ENCODE measurements around the gene SYNJ2. TPM values are rescaled to one million over a fixed set of nuclear protein-coding genes. Genes with fewer than 3 reads are reported as not detected.

The SYNJ2 gene
- total RNA-seq, 1 donor from 2014 or later = 14.2 TPM

GRCh38 chr6:158118886-158119285, 137.2 kb downstream of the SYNJ2 start:
- no peak for DNase-seq (ENCODE audit: low read depth)

GRCh38 chr6:158121335-158121734, 139.7 kb downstream of the SYNJ2 start:
- peak; percentile 49 for DNase-seq (ENCODE audit: low read depth)

GRCh38 chr6:158122048-158122447, 140.4 kb downstream of the SYNJ2 start:
- no peak for DNase-seq (ENCODE audit: low read depth)

GRCh38 chr6:158124288-158124687, 142.6 kb downstream of the SYNJ2 start:
- DNase-seq (ENCODE audit: low read depth) = no peak

GRCh38 chr6:158125271-158125670, 143.6 kb downstream of the SYNJ2 start:
- DNase-seq (ENCODE audit: low read depth) = no peak

GRCh38 chr6:158131926-158132325, 150.3 kb downstream of the SYNJ2 start:
- no peak for DNase-seq (ENCODE audit: low read depth)

GRCh38 chr6:158142789-158143188, 161.1 kb downstream of the SYNJ2 start:
- DNase-seq (ENCODE audit: low read depth) = peak; percentile 14

- DNase-seq (ENCODE audit: low read depth) = peak; percentile 8
Measured at GRCh38 chr6:158143700-158144099, 162.0 kb downstream of the SYNJ2 start.

Other genes with a start within 250 kb of the SYNJ2 start
- gene SNX9, start 158.6 kb upstream of the SYNJ2 start, total RNA-seq = 19.3 and 21.7 TPM in 2 replicates
- gene SERAC1, start 186.4 kb downstream of the SYNJ2 start, total RNA-seq = 9.3 and 13.4 TPM in 2 replicates
- 4.0 and 5.0 TPM in 2 replicates for gene GTF2H5, start 186.5 kb downstream of the SYNJ2 start, total RNA-seq

All from myocyte (in vitro differentiated cells).